Heart left ventricle (tissue), 13 donors: ENCODE data around the gene RPL13.

Experiments
- CTCF ChIP-seq, 12 donors: fragments of 200-600 bp; sonication (generic) in 4 of 12; IDR thresholded peaks; one replicate each; pipeline versions ENCODE4 v1.5.0 to v1.8.0; 2018 to 2022; ENCODE audit warnings: antibody characterized with exemption in 12 of 12, mild to moderate bottlenecking in 5 of 12
- POLR2A ChIP-seq, 2 donors: fragments of 450-650 bp; IDR thresholded peaks; one replicate each; pipeline ENCODE4 v1.6.1; 2017; ENCODE audit warnings: antibody characterized with exemption in 2 of 2, mild to moderate bottlenecking in 2 of 2, moderate library complexity in 2 of 2
- donor health status: ischemic (EF 13 %, LVEDD 7.1; RV severe dilation, severe dysfunction).
- donor health status: DM: no; HTN: yes; CAD: no.
- donor health status: DM: no; HTN: no; CAD: no.
- donor health status: ischemic (EF 25% LVEDD 6.9; RV normal size, moderate dysfunction).
- donor health status: ischemic (EF 25% LVEDD 5.7; RV mildly dilated, moderate dysfunction).
- donor health status: ischemic (EF 35%, LVEDD 5.7; RV mildly dilated, moderate dysfunction).
- donor health status: nonischemic (EF 11% LVEDD 7.7; RV severe dilation, severe dysfunction).
- donor health status: DM: yes; HTN: yes; CAD: no.
- donor health status: PGD.
- donor health status: ischemic (EF 29% LVEDD 5.4; RV normal size, mild dysfunction).
- donor health status: nonischemic (EF 23%, LVEDD 6.1; RV moderate dilation, normal function).

GRCh38 chr16:89529097-89529496 lies 31.4 kb upstream of the RPL13 start:
- no peak for TF ChIP-seq POLR2A (IDR thresholded peaks at IDR 0.05)
- TF ChIP-seq CTCF (IDR thresholded peaks at IDR 0.05), result no peak
